DMS 273 (cell line): ENCODE measurements around the gene HRAS.

Source experiments
- DNase-seq: peaks from one replicate; lab custom pipeline; 2025; ENCODE audit not compliant: unreplicated experiment; lab: John Stamatoyannopoulos, UW

HRAS gene

DNA sequence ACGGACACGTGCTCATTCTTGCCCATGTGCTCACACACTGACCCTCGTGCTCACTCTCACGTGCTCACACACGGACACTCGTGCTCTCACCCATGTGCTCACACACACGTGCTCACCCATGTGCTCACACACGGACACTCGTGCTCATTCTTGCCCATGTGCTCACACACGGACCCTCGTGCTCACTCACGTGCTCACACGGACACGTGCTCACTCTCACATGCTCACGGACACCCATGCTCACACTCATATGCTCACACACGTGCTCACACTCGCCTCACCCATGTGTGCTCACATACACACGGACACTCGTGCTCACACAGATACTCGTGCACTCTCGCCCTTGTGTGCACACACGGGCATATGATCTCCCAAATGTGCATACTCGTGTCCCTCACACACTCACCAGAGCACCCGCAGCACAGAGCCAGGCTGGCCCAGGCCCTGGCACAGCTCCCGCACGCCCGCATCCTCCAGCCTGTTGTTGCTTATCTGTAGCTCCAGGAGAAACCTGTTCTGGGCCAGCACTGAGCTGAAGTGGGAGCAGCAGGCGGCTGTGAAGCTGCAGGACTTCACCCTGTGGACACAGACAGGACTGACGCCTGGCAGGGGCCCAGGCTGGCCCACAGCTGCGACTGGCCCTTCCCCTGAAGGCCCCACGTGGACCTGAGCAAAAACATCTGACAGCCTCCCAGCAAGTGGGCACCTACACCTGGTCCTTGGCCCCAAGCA, 37.6 kb downstream of the HRAS start:
- no peak for DNase-seq

DNA sequence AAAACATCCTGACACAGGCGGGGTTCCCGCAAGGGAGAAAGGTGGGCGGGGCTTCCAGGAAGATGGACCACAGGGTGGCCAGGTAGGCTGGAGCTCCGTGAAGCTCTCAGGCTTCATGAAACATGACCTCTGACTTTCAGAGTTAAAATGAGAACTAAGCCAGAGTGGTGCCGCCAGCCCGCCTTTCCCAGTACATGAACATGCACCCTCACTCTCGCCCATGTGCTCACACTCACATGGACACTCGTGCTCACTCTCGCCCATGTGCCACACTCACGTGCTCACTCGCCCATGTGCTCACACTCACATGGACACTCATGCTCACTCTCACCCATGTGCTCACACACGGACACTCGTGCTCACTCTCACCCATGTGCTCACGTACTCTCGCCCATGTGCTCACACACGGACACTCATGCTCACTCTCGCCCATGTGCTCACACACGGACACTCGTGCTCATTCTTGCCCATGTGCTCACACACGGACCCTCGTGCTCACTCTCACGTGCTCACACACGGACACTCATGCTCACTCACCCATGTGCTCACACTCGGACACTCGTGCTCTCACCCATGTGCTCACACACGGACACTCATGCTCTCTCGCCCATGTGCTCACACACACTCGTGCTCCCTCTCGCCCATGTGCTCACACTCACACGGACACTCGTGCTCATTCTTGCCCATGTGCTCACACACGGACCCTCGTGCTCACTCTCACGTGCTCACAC, 38.4 kb downstream of the HRAS start:
- DNase-seq: peak; percentile 48

DNA sequence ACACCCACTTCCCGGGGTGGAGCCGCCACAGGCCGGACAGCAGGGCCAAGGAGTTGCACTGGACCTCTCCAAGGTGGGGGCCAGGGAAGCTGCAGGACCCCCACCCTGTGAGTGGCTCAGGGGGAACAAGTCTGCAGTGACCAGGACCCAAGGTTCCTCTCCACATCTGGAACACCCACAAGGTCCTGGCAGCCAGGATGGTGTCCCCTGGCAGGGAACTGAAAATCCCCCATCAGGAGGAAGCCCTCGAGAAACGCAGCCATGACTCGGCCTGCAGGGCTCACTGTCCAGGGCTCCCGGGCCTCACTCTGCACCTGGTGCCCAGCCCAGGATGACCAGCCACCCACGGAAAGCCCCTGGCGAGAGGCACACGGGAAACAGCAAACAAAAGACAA, 39.8 kb downstream of the HRAS start:
- no peak for DNase-seq

DNA sequence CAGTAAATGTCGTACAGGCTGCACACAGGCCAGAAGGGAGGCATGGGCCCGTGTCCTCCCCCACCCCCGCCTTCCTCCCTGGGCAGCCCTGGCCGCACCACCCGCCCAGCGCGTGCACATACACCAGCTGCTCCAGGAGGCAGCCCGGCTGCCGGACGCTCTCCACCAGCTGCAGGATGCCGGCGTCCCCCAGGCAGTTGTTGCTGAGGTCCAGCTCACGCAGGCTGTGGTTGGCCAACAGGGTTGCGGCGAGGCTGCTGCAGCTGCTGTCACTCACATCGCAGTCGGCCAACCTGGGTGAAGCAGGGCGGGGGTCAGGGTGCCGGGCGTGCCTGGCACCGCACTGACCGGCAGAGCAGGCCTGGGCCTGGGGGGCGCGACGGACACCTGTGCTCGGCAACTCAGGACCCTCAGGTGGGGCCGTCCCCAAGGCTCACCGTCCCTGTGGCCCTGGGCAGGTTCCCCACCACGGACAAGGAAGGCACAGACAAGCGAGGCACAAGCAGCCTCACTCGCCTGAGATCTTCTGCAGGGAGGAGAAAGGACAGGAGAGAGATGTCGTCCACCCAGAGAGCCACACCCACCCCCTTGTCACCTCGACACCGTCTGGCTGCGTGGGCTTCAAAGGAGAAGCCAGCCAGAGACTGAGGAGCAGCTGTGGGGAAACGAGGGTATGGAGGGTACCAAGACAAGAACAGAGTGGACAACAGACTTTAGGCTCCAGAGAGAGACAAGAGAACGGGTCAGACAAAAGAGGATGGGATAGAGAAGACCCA, 40.4 kb downstream of the HRAS start:
- peak; percentile 25 for DNase-seq

DNA sequence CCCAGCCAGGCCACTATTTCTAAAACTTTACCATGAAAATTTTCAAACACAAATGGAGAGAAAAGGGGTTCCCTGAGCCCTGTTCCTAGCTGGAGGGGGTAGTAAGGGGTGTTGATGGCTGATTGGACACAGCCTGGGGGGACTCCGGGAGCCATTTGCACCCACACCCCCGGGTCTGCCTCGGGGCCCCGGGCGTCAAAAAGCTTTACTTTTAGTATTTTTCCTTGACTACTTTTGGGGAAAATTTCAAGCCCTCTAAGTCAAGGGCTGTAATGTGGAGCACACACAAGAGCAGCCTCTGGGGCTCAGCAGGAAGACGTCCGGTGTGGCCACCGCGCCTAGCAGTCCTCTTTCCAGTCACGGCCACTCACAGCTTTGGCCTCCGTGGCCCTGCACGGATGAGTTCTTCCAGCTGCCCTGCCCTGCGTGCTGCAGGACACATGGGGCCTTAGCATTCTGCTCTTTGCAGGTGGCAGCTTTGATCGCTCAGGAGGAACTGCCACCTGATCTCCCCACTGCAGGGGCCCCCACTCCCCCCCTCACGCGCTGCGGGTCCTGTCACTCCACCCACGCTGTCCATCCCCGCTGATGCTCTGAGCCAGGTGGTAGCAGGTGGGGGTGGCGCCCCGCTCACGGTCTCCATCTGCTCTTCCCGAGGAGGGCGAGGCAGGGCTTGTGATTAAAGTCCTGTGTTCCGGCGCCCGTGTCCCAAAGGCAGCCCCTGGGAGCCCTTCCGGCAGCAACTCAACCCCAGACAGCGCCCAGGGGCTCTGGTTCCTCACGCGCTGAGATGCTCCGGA, 42.7 kb downstream of the HRAS start:
- DNase-seq: peak; percentile 75

DNA sequence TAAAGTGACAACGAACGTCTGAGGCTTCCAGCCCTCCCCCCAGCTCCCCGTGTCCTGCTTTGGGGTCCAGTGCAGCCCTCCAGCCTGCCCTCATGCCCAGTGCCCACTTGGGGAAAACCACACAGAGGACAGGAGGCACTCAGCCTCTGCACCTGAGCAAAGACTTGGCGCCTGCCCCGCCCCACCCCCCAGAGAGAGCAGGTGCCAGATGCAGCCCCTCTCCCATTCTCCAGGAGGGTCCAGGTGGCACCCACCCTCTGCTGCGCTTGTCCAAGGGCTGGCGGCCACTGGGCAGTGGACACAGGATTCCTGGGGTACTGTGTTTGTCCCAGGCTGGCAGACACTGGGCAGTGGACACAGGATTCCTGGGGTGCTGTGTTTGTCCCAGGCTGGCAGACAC, 44.0 kb downstream of the HRAS start:
- DNase-seq: no peak

DNA sequence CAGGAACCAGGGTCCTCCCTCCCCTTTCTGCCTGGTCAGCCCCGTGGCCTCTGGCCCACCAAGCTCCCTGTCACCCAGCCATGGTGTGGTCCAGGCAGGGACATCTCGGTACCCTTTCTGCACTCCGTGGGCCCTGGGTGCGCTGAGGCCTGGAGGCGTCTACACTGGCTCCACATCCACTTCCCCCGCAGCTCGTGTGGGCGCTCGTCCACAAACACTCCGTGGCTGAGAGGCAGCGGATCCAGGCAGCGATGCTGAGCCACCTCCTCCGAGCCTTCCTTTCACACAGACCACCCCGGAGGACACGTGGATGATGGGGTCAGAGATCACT, 44.5 kb downstream of the HRAS start:
- no peak for DNase-seq

DNA sequence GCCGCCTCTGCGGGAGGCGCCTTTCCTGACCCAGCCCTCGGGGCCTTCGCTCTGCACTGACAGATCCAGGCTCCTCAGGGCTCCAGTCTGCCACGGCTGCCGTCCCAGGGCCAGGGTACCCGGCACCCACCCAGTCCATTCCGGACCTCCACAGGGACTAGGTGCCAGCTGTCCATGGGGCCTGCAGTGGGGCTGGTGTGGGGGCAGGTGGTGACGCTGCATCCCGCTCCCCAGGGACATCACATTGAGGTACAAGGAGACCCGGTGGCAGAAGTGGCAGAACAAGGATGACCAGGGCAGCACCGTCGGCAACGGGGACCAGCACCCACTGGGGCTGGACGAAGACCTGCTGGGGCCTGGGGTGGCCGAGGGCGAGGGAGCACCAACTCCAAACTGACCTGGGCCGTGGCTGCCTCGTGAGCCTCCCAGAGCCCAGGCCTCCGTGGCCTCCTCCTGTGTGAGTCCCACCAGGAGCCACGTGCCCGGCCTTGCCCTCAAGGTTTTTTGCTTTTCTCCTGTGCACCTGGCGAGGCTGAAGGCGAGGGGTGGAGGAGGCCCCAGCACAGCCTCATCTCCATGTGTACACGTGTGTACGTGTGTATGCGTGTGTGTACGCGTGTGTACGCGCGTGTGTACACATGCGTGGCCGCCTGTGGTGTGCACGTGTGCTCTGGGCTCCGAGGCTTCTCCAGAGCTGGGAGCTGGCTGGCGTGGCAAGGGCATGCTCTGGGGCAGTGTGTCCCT, 45.0 kb downstream of the HRAS start:
- DNase-seq: no peak

DNA sequence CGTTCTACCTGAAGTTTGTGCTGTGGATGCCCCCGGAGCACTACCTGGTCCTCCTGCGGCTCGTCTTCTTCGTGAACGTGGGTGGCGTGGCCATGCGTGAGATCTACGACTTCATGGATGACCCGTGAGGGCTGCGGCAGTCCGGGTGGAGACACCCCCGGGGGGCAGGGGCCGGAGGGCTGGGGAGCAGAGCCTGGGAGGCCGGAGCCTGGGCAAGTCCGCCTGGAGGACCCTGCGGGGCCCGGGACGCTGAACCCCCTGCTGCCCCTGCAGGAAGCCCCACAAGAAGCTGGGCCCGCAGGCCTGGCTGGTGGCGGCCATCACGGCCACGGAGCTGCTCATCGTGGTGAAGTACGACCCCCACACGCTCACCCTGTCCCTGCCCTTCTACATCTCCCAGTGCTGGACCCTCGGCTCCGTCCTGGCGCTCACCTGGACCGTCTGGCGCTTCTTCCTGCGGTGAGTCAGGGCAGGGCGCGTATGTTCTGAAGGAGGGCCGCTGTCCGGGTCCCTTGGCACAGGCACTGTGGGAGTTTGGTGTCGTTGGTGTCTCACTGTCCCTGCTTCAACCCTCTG, 45.7 kb downstream of the HRAS start:
- no peak for DNase-seq

DNA sequence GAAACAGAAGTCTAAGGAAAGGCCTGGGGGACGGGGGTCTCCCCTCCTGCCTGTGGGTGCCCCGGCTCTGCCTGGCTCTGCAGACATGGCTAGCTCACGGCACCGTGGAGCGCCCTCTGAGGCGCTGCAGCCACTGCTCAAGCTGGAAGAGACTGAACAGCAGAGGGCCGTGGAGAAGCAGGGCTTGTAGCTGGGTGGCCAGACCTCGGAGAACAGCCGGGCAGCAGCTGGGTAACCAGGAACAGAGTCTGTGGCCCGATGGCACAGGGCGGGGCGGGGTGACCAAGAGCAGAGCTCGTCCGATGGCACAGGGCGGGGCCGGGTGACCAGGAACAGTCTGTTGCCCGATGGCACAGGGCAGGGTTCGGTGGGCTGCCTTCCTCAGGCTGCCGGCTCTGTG, 46.4 kb downstream of the HRAS start:
- DNase-seq: no peak

DNA sequence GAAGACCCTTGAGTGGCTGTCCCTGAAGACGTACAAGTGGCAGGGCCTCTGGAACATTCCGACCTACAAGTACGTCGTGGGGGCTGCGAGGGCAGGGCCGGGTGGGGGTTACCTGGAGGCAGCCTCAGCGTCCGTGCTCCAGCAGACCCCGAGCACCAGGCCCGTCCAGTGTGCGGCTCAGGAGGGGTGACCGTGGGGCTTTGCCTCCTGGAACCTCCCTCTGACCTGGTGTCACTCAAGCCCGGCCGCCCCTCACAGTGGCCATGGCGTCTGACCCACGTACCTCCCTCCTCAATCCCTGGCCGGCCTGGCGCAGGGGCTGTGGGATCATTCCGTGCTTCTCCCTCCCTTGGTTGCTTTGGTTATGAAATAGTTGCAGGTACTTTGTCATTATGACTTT, 46.8 kb downstream of the HRAS start:
- DNase-seq: no peak

DNA sequence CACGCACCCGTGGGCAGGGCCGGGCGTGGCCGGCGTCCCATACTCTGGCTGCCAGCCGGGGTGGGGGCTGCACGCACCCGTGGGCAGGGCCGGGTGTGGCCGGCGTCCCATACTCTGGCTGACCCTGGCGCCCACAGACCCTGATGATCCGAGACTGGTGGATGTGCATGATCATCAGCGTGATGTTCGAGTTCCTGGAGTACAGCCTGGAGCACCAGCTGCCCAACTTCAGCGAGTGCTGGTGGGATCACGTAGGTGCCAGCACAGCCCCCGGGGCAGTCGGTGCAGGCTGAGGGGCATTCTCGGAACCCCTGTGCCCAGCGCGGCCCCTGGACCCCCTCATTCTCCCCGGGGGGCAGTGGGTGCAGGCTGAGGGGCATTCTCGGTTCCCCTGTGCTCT, 47.3 kb downstream of the HRAS start:
- DNase-seq: no peak

DNA sequence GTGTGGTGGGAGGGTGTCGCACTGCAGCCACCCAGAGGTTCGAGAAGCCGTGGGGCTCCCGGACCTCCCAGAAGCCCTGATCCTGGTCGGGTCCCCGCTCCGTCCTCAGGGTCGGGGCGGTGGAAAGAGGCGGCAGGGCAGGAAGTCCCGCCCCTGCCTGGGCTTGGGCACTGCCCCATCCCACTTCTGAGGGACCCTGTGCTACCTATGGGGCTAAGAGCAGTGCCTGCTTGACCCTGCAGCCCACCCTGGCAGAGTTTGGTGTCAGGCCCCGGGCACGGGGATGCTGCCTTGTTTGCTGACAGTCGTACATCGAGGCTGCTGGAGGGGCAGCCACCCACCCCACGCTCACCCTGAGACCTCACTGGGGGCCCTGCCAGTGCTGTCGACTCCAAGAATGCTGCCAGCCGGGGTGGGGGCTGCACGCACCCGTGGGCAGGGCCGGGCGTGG, 47.8 kb downstream of the HRAS start:
- DNase-seq: no peak

DNA sequence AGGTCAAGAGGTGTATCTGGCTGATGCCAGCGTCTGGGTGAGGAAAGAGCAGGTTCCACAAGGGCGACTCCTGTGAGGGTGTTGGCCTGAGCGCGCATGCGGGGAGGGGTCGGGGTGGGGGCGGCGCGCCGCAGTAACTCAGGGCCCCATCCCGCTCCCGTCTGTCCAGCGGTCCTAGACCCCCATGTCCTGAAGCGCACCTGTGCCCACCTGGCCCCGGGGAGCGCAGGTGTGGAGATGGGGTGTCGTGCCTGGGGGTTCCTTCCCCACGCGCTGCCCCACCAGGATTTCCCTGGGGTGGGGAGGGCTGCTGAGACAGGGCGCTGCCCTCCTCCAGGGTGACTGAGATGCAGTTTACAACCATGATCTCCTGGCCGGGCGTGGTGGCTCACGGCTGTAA, 49.2 kb downstream of the HRAS start:
- no peak for DNase-seq

DNA sequence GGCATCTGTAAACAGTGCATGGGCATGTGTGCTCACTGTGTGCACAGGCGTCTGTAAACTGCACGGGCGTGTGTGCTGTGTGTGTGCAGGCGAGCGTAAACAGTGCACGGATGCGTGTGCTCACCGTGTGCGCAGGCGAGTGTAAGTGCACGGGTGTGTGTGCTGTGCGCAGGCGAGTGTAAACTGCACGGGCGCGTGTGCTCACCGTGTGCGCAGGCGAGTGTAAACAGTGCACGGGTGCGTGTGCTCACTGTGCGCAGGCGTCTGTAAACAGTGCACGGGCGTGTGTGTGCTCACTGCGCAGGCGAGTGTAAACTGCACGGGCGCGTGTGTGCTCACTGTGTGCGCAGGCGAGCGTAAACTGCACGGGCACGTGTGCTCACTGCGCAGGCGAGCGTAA, 50.8 kb downstream of the HRAS start:
- DNase-seq: no peak
